T-helper 2 cell treated with Interferon-gamma antibody and Interleukin-4, amounts not matched to agents 5 μg/mL and 100 μg/mL, for 36 hours (primary cell): Measurements from ENCODE around the gene SNX30.

Source experiments
- DNase-seq: peaks from one replicate; pipeline ENCODE4 v3.0.0; 2021; ENCODE audit warnings: low spot score
- H3K27ac Mint-ChIP-seq: one replicate; pipeline ENCODE4 v1.8.0; 2021; ENCODE audit warnings: mild to moderate bottlenecking, mixed read lengths
- H3K27me3 Mint-ChIP-seq: one replicate; pipeline ENCODE4 v1.8.0; 2021; ENCODE audit warnings: low read depth, mixed read lengths
- H3K36me3 Mint-ChIP-seq: one replicate; pipeline ENCODE4 v1.8.0; 2021; ENCODE audit warnings: low read depth, mixed read lengths
- H3K4me1 Mint-ChIP-seq: one replicate; pipeline ENCODE4 v1.8.0; 2021; ENCODE audit warnings: low read depth, mixed read lengths
- H3K4me3 Mint-ChIP-seq: one replicate; pipeline ENCODE4 v1.8.0; 2022; ENCODE audit warnings: mild to moderate bottlenecking, moderate library complexity, mixed read lengths
- H3K9me3 Mint-ChIP-seq: one replicate; pipeline ENCODE4 v1.8.0; 2021; ENCODE audit warnings: mixed read lengths

SNX30 gene

DNA sequence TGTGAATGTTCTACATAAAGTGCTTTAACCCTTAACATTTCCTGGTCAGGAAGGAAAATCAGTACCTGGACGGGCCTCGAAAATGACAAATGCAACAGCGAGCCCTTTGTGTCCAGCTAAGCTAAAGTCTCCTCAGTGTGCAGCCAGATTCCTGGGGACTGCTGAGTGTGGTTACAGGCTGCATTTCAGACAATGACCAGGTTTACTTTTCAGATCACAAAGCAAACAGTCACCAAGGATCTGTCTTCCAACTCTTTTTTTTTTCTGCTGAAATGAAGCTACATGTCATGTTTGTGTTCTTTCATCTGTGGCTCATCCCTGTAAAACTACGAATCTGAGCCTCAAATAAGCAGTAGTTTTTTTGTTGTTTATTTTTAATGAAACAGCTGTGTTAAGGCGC is 119.4 kb downstream of the SNX30 start:
- Mint-ChIP-seq H3K36me3 (no peaks in the 10 kb centered on the region), H3K9me3 (no peaks in the 10 kb centered on the region), H3K4me3 (no peak overlapping the region), H3K4me1 (no peaks in the 10 kb centered on the region), H3K27me3 (no peaks in the 10 kb centered on the region), H3K27ac (no peak overlapping the region)
- no peak for DNase-seq

DNA sequence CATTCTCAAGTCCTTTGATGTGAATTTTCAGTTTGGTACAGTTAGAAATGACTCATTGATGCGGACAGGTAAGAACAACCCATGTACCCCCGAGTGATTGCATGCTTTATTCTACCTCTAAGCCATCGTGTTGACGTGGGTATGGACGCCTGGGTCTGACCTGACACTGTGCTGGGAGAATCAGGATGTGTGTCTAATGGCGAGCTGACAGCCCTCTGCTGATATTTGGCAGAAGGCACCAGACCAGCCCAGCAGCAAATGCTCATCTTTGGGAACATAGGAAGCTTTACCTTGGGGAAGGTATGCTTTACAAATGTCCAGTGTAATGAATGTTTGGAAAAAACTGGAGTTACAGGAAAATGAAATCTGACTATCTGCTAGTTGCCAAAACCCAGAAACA is 120.0 kb downstream of the SNX30 start:
- Mint-ChIP-seq H3K4me3 (no peak overlapping the region), H3K4me1 (no peaks in the 10 kb centered on the region), H3K36me3 (no peaks in the 10 kb centered on the region), H3K27ac (no peak overlapping the region), H3K9me3 (no peaks in the 10 kb centered on the region), H3K27me3 (no peaks in the 10 kb centered on the region)
- no peak for DNase-seq

DNA sequence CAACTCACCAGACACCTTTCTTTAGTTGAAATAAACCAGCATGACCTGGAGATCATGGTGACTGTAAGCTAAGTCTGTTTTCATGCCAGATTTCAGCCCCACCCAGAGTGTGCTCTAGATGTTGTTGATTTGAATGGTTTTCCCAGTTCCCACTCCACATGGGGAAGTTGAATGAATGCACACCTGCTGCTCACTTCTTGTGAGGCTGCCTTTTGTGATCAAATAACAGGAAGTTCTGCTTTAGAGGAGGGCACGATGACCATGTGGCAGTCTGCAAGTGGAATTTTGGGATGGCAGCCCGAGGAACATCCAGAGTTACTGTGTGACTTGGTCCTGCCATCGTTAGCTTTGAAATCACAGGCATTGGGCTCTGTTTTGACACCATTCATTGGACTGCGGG is 121.5 kb downstream of the SNX30 start:
- no peak for DNase-seq
- Mint-ChIP-seq H3K4me1 (no peaks in the 10 kb centered on the region), H3K27me3 (no peaks in the 10 kb centered on the region), H3K9me3 (no peaks in the 10 kb centered on the region), H3K4me3 (no peak overlapping the region), H3K27ac (no peak overlapping the region), H3K36me3 (no peaks in the 10 kb centered on the region)

DNA sequence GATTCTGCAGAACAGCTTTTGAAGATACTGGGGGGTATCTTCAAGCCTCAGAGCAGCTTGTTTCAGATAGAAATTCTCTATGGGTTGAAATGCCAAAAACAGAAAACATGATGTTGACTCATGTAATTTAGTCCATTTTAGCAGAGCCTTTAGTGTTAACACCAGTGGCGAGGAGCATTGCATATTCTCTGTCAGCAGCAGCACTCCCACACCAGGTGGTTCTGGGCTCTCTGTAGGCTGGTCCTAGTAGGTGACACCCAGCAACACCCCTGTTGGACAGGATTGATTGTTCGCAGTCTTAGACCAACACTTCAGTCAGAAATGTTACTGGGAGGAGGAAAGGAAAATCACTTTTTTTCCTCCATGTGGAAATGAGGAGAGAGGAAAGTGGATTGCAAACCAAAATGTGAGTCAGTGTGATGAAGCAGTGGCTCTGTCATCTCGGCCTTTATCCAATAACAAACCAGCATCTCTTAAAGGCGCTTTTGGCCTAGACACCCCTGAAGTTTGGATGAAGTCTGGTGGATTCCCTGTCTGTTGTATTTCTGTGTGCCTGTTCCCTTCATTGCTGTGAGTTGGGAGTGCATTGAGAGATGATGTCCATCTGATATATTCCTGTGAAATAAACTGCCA is 123.3 kb downstream of the SNX30 start:
- Mint-ChIP-seq H3K4me1 (no peaks in the 10 kb centered on the region), H3K27ac (no peak overlapping the region), H3K27me3 (no peaks in the 10 kb centered on the region), H3K36me3 (no peaks in the 10 kb centered on the region), H3K4me3 (no peak overlapping the region), H3K9me3 (no peaks in the 10 kb centered on the region)
- DNase-seq: no peak

DNA sequence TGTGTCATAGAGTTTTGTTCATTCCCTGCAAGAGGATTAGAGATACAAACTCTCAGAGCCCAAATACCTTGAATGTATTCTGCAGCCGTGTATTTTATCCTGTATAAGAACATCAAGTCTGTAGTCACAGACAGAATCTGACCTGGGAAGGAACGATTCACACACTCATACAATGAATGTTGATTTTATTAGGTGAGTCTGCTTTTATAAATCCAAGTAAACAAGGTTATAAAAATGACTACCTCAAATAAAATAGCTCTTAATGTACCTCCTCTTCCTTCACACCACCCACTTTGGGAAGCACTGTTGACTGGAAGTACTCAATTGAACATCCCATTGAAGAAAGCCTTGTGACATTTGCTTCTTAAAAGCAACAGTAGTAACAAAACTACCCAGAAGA is 128.2 kb downstream of the SNX30 start:
- no peak overlapping the region for H3K27ac Mint-ChIP-seq
- no peak overlapping the region for H3K4me3 Mint-ChIP-seq
- H3K27me3 Mint-ChIP-seq: peaks cover 5% of the 10 kb centered on the region
- H3K36me3 Mint-ChIP-seq: no peaks in the 10 kb centered on the region
- DNase-seq: no peak
- H3K9me3 Mint-ChIP-seq: no peaks in the 10 kb centered on the region
- no peaks in the 10 kb centered on the region for H3K4me1 Mint-ChIP-seq

DNA sequence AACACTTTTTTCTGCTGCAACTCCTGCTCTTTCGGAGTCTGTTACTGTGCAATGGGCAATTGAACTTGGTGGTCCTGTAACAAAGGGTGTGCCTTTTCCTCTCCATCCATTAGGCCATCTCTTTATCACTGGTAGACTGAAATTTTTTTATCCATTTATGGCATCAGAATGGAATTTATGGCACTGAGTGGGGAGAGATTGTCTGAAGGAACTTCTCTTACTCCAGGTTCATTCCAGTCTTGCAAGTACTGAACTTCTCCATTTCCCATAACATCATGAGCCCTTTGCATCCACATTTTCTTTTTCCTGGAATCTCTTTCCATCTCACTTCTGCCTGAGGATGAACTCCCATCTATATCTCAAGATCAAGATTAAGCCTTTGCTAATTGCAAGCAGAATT is 130.1 kb downstream of the SNX30 start:
- no peak for DNase-seq
- Mint-ChIP-seq H3K27me3 (peaks cover 5% of the 10 kb centered on the region), H3K9me3 (no peaks in the 10 kb centered on the region), H3K4me1 (no peaks in the 10 kb centered on the region), H3K36me3 (no peaks in the 10 kb centered on the region), H3K4me3 (no peak overlapping the region), H3K27ac (no peak overlapping the region)

DNA sequence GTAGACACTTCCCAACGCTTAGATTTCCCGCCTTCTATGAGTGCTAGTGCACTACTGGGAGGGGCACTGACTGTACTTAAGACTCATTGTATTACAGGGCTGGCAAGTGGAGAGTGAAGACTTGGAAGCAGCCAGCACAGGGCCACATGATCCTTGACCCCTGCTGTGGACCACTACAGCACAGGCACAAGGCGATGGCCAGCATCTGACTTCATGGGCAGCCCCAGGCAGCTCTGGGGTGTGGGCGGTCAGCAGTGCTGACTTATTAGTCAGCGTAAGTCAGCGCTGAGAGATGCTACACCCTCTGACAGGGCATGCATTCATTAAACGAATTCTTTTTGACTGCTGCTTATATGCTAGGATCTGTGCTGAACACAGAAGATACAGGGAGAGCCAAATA is 130.8 kb downstream of the SNX30 start:
- no peaks in the 10 kb centered on the region for H3K4me1 Mint-ChIP-seq
- DNase-seq: no peak
- no peaks in the 10 kb centered on the region for H3K9me3 Mint-ChIP-seq
- no peak overlapping the region for H3K4me3 Mint-ChIP-seq
- no peaks in the 10 kb centered on the region for H3K36me3 Mint-ChIP-seq
- peaks cover 5% of the 10 kb centered on the region for H3K27me3 Mint-ChIP-seq
- H3K27ac Mint-ChIP-seq: no peak overlapping the region

DNA sequence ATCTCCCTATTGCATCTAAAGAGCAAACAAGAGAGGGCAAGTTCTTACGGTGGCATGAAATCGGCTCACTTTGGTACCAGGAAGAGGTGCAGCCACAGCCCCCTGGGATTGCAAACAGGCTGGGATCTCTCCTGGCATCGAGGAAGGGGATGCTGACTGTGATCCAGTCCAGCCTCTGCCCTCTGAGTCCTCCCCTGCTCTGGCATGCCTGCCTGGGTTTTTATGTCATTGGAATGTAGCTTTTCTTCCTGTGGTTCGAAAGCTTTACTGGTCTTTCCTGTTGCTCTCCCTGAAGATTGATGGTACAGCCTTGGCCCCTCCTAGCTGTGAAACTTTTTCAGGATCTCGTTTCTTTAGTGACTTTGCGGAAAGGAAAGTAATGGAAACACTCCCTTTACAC is 133.5 kb downstream of the SNX30 start:
- H3K27ac Mint-ChIP-seq: no peak overlapping the region
- no peaks in the 10 kb centered on the region for H3K36me3 Mint-ChIP-seq
- H3K9me3 Mint-ChIP-seq: no peaks in the 10 kb centered on the region
- DNase-seq: no peak
- no peak overlapping the region for H3K4me3 Mint-ChIP-seq
- peaks cover 6% of the 10 kb centered on the region for H3K27me3 Mint-ChIP-seq
- no peaks in the 10 kb centered on the region for H3K4me1 Mint-ChIP-seq

DNA sequence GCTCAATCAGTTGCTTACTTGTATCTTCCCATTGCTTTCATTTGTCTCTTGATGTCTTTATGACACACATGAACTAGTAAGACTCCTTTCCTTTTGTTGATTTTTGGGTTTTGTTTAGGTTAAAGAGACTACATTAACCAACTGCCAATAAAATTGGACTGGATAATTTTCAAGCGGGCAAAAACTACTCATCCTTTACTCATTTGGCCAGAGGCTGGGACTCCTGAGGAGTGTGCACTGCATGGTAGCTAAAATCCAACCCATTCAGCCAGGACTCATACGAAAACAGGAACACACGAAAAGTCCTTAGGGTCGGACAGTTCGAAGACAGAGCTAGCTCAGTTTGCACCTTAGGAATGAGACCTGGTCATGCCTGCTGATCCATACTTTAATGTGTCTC is 134.2 kb downstream of the SNX30 start:
- no peak overlapping the region for H3K27ac Mint-ChIP-seq
- H3K9me3 Mint-ChIP-seq: no peaks in the 10 kb centered on the region
- H3K36me3 Mint-ChIP-seq: no peaks in the 10 kb centered on the region
- no peak overlapping the region for H3K4me3 Mint-ChIP-seq
- no peak for DNase-seq
- no peaks in the 10 kb centered on the region for H3K4me1 Mint-ChIP-seq
- peaks cover 12% of the 10 kb centered on the region for H3K27me3 Mint-ChIP-seq

DNA sequence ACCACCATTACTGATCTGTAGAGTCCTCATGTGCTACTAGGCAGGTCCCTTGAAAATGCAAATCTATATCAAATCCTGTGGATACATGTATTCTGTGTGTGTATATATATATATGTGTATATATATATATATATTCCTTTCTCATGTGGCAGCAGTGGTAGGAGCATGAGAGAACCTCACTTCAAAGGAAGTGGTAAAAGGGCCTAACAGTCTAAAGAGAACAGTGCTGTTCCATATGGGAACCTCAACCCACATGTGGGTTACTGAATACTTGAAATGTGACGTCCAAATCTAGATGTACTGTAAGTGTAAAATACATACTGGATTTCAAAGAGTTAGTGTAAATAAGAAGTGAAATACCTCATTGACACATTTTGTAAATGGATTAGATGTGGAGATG is 134.8 kb downstream of the SNX30 start:
- Mint-ChIP-seq H3K9me3 (no peaks in the 10 kb centered on the region), H3K27me3 (peaks cover 18% of the 10 kb centered on the region), H3K27ac (no peak overlapping the region), H3K4me3 (no peak overlapping the region), H3K4me1 (no peaks in the 10 kb centered on the region), H3K36me3 (no peaks in the 10 kb centered on the region)
- DNase-seq: no peak

DNA sequence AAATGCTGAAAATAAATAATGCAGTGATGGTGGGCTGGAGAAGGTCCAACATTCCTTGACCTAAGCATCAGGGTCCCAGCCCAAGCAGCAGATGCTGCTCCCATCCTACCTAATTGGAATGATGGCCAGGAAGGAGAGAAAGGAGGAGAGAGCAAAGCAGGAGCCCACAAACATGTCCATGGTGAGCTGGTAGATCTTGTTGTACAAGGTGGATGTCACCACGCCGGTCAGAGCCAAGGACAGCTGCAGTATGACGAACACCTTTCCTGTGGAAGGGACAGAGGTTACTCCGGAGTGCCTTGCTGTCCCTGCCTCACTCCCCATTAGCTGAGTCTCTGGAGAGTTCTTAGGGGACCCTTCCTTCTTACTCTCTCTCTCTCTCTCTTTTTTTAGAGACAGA is 135.8 kb downstream of the SNX30 start:
- no peak overlapping the region for H3K27ac Mint-ChIP-seq
- no peaks in the 10 kb centered on the region for H3K36me3 Mint-ChIP-seq
- H3K27me3 Mint-ChIP-seq: peaks cover 18% of the 10 kb centered on the region
- no peaks in the 10 kb centered on the region for H3K9me3 Mint-ChIP-seq
- no peak for DNase-seq
- H3K4me3 Mint-ChIP-seq: no peak overlapping the region
- H3K4me1 Mint-ChIP-seq: no peaks in the 10 kb centered on the region

DNA sequence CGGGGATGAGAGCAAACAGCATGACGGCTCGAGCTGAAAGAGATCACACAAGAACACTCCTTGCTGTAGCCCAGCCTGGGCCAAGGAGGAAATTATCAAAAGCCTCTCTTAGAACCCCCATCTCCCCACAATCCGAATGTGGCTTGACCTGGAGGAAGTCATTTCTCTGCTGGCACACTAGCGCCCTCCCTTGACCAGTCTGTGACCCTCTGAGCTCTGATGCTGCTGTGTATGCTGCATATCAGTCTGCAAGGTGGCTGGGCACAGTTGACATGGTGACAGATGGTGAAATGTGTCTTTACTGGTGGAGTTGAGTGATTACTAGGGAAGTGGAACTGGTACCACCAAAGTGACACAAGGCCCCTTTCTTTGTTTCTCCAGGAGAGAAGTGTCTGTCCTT is 136.8 kb downstream of the SNX30 start:
- H3K36me3 Mint-ChIP-seq: no peaks in the 10 kb centered on the region
- H3K4me3 Mint-ChIP-seq: no peak overlapping the region
- H3K4me1 Mint-ChIP-seq: no peaks in the 10 kb centered on the region
- peaks cover 26% of the 10 kb centered on the region for H3K27me3 Mint-ChIP-seq
- H3K27ac Mint-ChIP-seq: no peak overlapping the region
- no peak for DNase-seq
- H3K9me3 Mint-ChIP-seq: no peaks in the 10 kb centered on the region

DNA sequence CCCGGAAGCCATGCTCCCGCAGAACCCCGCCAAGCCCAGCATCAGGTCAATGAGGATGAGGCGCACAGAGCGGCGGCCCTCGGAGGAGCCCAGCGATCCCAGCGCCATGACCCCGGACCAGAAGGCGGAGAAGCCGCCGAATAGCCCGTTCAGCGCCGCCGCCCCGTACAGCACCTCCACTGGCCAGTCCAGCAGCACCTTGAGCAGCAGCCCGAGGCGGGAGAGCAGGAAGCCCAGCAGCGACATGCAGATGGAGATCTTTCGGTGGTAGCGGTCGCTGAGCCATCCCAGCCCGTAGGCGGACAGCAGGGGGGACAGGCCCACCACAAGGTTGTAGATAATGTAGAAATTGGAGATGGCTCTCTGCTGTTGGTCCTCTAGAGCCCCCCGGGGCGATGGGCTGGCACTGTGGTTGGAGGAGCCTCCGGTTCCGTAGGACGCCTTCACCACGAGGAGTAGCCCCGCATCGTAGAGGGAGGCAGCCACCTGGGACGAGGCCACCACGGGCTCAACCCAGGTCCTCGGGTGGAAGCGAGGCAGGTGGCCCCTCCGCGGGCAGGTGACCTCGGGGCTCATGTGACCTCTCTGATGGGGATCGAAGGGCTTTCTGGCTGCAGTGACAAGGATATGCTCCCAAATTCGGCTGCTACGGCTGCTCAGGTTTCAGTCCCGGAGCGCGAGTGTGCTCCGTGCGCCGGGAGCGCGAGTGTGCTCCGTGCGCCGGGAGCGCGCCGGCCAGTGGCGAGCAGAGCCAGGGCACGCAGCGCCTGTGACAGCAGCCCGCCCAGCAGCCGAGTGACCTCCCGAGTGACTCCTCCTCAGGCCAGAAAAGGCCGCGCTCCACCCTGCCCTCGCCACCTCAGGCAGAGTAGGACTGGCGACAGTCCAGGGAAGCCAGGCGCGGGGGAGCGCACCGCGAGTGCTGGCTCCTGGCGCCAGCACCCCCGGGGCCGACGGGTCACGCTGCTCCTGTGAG is 139.8 kb downstream of the SNX30 start, which contains the start of gene SLC46A2:
Gene SLC46A2, minus strand, starts transcription at position 771 of the 976 bp plus-strand sequence. Its CDS starts 195 bp downstream, at position 576.
- Mint-ChIP-seq H3K27me3 (peaks cover 33% of the 10 kb centered on the region), H3K9me3 (no peaks in the 10 kb centered on the region), H3K4me1 (peaks cover 3% of the 10 kb centered on the region), H3K36me3 (no peaks in the 10 kb centered on the region), H3K4me3 (no peak within 1 kb of the TSS), H3K27ac (no peak within 1 kb of the TSS)
- DNase-seq: no peak

DNA sequence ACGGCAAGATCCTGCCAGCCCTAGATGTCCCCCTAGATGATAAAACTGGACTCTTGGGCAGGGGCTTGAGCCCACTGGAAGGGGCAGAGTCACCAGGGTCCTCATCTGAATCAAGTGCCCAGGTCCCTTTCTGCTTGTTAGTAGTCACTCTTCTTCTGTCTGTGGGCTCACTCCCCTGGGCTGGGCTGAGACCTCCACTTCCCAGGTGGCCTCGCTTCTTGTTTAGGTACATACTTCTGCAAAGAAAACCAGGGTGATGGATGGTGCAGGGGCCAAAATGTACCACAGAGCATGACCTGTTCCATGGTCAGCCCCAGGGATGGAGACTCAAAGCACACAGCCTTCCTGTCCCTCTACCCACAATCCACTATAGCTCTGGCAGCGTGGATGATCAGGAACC is 141.0 kb downstream of the SNX30 start:
- Mint-ChIP-seq H3K9me3 (no peaks in the 10 kb centered on the region), H3K27me3 (peaks cover 39% of the 10 kb centered on the region), H3K36me3 (no peaks in the 10 kb centered on the region), H3K4me1 (peaks cover 8% of the 10 kb centered on the region), H3K4me3 (no peak overlapping the region), H3K27ac (no peak overlapping the region)
- DNase-seq: no peak
